NCI-H1436 treated with DMSO at 0.1 percent for 48 hours (cell line): ENCODE data around the gene NMNAT2.

ENCODE experiments used
- DNase-seq: peaks from one replicate; lab custom pipeline; 2025; lab: John Stamatoyannopoulos, UW

NMNAT2 gene

GRCh38 chr1:183310753-183311479 is 107.3 kb downstream of the NMNAT2 start:
- no peak for DNase-seq

GRCh38 chr1:183308719-183309118 is 109.5 kb downstream of the NMNAT2 start:
- DNase-seq, result no peak

GRCh38 chr1:183306317-183307042 is 111.7 kb downstream of the NMNAT2 start:
- no peak for DNase-seq

- no peak for DNase-seq
Observed at GRCh38 chr1:183304440-183305107, 113.6 kb downstream of the NMNAT2 start.

GRCh38 chr1:183303901-183304300 is 114.3 kb downstream of the NMNAT2 start:
- no peak for DNase-seq

- DNase-seq, result no peak
Observed at GRCh38 chr1:183303323-183303645, 114.9 kb downstream of the NMNAT2 start.

- DNase-seq, result no peak
Observed at GRCh38 chr1:183302452-183303322, 115.5 kb downstream of the NMNAT2 start.

- DNase-seq, result no peak
Observed at GRCh38 chr1:183301239-183301638, 116.9 kb downstream of the NMNAT2 start.

GRCh38 chr1:183300828-183301227 is 117.4 kb downstream of the NMNAT2 start:
- DNase-seq, result no peak

- no peak for DNase-seq
Observed at GRCh38 chr1:183300395-183300794, 117.8 kb downstream of the NMNAT2 start.

- DNase-seq, result no peak
Observed at GRCh38 chr1:183296782-183297181, 121.4 kb downstream of the NMNAT2 start.

GRCh38 chr1:183295521-183295920 is 122.7 kb downstream of the NMNAT2 start:
- DNase-seq, result no peak

GRCh38 chr1:183293876-183294275 is 124.3 kb downstream of the NMNAT2 start:
- no peak for DNase-seq

GRCh38 chr1:183293241-183293640 is 124.9 kb downstream of the NMNAT2 start:
- DNase-seq, result no peak

- no peak for DNase-seq
Observed at GRCh38 chr1:183291802-183292514, 126.2 kb downstream of the NMNAT2 start.

GRCh38 chr1:183291216-183291762 is 126.9 kb downstream of the NMNAT2 start:
- DNase-seq, result no peak

GRCh38 chr1:183290628-183291027 is 127.6 kb downstream of the NMNAT2 start:
- no peak for DNase-seq

- DNase-seq, result no peak
Observed at GRCh38 chr1:183289051-183289496, 129.1 kb downstream of the NMNAT2 start.

GRCh38 chr1:183288583-183288982 is 129.6 kb downstream of the NMNAT2 start:
- DNase-seq, result no peak

- no peak for DNase-seq
Observed at GRCh38 chr1:183287191-183287675, 130.9 kb downstream of the NMNAT2 start.

GRCh38 chr1:183285746-183286145 is 132.4 kb downstream of the NMNAT2 start:
- DNase-seq, result no peak
